Stimulated activated CD8-positive, alpha-beta memory T cell treated with anti-CD3 and anti-CD28 coated beads, Interleukin-7, amount 100 ng/mL, for 4 hours (primary cell): ENCODE measurements around the gene ZNF275.
"Not testable (repeated sequence)": the region's sequence is repeated elsewhere in the genome, so short reads cannot be mapped to it uniquely, and the experiment has no call there.

Source experiments
- DNase-seq, 2 donors: peaks; one replicate each; pipeline ENCODE4 v3.0.0-alpha.2; 2020; ENCODE audit warnings: low read depth in 2 of 2

ZNF275 gene

DNA sequence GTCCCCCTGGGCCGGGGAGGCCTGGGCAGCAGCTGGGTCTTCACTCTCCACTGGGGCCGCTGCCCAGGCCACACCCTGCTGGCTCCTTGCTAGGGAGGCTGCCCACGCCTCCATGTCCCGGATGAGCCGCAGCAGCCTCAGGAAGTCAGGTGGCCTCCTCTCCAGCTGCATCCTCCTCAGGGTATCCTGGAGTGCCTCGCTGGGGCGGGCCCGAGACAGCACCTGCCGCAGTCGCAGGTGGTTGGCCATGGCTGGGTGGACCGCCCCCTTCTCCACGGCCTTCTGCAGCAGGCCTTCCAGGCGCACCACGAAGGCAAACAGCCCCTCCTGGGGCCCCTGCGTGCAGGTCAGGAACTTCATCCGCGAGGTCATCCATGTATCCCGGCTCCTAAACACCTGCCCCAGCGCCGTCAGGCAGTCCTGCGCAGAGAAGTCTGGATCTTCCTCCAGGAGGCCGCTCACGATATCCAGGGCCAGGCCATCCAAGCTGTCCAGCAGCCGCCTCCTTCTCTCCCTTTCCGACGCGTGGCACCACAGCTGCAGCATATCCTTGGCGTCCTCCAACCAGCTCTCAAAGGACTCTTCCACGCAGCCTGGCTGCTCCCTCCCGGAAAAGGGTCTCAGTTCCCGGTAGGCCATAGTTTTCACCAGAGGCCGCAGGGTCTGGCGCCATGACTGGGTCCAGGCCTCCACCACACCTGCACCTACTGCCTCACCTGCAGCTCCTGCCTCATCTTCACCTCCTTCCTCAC lies 14.5 kb upstream of the ZNF275 start:
- no peak for DNase-seq

DNA sequence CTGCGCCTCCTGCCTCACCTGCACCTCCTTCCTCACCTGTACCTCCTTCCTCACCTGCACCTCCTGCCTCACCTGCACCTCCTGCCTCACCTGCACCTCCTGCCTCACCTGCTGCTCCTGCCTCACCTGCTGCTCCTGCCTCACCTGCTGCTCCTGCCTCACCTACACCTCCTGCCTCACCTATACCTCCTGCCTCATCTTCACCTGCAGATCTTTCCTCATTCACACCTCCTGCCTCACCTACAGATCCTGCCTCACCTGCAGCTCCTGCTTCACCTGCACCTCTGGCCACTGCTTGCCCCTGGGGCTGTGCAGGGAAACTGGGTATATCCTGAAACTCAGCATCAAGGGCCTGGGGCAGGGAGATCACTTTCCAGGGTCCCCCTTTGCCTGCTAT lies 13.9 kb upstream of the ZNF275 start:
- DNase-seq = not testable (repeated sequence)

DNA sequence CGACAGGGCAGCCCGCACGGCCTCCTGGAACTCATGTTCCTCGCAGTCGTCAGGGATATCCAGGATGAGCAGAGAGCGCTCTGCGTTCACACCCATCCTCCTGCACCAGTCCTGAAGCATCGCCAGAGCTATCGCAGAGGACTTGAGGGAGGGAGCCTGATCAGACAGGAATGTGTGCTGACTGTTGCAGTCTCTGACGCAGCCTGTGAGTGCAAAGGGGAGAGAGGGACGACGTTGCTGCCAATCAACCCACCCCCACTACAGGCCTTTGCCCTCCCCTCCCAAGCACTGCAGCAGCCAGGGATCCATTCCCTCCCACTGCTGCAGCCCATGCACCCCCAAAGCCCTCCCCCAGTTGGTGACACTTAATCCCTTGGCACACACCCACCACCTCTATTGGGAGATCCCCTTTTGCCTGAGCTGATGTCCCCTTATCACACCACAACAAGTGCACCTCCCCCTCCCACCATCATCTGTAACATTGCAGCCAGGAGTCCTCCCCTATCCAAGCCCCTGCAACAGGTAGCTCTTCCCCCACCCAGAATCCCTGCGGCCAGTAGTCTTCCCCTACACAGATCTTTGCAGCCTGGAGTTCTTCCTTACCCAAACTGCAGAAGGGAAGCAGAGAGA lies 13.3 kb upstream of the ZNF275 start:
- no peak for DNase-seq

DNA sequence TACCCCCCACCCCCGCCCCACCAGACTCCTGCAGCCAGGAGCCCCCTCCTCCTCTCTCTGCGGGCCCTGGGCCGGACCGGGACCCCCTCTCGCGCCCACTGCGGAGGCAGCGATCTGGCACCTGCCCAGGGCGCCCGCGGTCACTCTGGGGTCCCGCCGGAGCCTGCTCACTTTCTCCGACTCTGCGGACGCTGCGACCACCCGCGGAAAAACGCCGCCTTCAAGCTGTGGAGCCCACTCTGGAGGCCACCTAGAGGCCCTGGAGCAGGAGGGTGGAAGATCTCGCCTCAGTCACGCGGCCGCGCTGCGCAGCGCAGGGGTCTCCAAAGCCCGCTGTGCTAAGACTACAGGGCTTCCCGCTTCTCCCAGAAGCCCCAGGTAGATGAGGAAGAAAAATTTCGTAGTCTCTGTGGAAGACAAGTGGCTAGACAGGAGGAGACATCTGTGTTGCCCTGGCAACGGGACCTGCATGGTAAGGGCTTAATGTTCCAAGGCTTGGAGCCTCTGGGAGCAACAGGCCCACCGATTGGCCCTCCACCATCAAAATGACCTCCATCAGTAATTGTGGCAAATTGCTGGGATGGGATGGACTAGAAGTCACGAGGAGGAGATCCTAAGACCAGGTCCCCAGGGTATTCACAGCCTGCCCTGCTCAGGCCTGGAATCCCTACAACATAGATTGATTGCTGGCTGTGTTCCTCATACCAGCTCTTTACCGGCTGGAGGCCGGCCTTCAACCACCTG lies 12.4 kb upstream of the ZNF275 start, which contains the start of gene PNMA6F:
PNMA6F (minus strand) TSS at position 387 of the 744 bp plus-strand sequence. CDS start 1,093 bp downstream, outside the sequence.
- no peak for DNase-seq

DNA sequence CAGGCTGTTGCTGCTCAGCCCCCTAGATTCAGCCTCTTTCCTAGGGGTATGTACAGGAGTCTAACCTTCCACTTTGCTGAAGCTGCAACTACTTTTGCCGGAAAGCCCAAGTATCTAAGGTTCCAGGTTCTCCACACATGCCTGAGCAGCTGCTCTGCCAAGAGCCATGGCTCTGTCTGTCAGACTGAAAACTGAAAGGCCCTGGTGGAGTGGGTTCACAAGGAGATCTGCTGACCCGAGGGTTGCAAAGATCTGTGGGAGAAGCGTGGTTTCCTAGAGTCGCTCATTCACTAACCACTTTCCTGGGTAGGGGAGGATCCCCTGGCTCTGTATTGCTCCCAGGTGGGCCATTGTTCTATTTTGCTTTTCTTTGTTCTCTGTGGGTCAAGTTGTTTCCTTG lies 6.4 kb upstream of the ZNF275 start:
- DNase-seq = no peak

DNA sequence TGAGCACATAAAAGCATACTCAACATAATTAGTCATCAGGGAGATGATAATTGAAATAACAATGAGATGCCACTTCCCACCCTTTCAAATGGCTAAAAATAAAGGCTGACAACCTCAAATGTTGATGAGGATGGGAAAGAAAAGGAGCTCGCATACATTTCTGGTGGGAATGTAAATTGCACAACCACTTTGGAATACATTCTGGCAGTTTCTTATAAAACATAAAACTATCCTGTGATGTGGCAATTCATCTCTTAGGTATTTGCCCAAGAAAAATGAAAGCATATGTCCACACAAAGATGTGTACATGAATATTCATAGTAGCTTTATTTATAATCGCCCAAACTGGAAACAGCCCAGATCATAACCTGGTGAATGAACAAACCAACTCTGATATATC lies 687 bp upstream of the ZNF275 start:
- no peak for DNase-seq

DNA sequence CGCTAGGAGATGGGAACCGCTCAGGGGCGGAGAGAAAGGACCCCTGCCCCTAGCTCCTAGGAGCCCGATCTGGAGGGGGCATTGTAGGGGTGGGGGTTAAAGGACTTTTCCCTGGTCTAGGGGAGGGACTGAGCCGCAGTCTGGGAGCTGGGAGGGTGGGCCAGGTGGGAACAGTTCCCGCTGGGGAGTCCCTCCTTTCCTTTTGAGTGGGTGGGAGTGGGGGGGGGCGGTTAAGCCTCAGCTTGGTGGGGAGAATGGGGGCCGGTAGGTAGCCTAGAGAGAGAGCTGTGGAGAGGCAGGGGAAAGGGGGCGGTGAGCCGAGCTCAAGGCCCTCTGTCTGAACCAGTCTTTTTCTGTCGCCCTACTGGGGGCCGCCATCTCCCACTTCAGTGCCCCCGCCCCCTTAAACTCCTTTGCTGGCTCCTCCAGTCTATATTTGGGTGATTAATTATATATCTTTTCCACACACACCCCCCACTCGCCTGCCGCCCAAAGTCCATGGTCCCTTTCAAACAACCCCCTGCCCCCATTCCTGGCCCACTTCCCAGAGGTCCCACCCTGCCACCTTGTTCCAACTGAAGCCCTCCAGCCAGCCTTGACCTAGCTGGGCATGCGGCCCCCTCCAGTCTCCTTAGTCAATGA lies 822 bp downstream of the ZNF275 start:
- DNase-seq = no peak

DNA sequence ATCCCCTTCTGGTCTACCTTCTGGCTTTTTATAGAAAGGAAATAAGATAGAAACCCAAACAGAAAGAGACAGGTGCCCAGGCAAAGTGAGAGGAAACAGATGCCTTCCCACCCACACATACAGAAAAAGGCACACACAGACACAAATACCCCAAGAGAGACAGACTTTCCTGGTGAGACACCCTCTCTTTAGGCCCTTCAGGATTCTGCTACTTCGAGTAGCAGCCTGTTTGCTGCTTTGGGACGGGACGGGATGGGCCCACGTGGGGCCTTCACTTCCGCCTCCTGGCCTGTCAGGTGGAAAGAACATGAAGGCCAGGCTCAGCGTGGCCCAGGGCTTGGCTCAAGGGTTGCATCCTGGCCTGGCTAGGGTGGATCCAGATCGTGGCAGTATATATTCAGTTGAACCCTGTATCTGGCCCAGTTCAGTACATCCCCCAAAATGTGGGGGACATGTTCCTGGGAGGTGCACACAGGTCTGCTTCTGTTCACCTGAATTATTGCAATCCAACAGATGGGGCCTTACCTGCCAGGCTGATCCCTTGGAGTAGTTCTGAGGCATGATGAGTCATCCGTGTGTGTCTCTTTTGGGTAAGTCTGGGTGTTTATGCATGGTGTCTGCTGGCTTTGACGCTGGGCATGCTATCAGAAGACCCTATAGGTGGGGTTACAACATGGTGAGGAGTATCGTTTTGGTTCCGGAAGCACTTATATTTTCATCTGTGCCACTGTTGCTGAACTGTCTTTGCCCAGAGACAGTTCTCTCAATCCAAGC lies 2.4 kb downstream of the ZNF275 start:
- no peak for DNase-seq

DNA sequence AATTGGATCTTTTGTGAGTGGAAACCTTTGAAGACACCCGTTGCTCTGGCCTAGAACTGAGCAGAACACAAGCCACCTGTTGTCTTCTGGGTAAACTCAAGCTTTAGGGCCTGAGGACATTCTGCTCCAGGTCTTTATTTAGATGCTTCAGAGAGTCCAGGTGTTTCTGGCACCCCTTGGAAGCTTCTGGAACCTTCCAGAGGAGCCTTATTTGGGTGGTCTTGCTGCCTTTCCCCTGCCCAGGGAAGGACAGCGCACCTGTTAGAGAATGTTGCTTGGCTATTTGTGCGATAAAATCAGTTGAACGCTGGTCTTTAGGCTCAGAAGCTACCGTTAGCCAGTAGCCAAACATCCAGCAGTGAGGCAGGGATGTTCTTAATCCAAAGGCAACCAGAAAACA lies 3.0 kb downstream of the ZNF275 start:
- no peak for DNase-seq

DNA sequence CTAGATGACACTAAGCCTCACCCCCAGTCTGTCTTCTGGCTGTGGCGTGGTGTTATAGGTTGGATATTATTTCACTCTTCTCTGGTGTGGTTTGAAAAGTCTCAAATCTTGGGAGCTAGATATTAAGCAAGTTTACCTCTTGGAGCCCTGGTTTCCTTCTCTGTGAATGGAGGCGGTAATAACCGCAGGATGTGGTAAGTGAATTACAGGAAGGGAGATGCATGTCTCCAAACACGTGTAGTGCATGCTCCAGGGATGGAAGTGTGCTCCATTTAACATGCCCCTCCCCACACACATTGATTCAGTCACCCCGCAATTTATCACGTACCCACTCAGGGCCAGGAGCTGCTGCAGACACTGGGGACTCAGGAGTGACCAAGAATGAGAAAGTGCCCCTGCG lies 4.9 kb downstream of the ZNF275 start:
- no peak for DNase-seq

DNA sequence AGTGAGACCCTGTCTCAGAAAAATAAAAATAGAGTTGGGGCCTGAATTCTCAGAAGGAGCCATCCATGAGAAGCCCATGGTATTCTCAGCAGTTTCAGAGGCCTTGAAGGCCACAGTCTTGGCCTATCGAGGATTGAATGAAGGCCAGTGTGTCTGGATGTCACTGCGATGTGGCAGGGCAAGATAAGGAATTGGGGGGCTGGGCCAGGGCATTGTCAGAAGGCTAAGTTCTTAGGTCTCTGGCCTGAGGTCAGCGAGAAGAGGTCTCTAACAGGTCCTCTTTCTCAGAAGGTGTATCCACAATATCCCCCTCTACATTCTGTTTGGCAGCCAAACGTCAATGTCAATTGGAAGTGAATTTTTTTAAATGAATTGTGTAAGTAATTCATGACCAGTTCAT lies 5.7 kb downstream of the ZNF275 start:
- DNase-seq = no peak

DNA sequence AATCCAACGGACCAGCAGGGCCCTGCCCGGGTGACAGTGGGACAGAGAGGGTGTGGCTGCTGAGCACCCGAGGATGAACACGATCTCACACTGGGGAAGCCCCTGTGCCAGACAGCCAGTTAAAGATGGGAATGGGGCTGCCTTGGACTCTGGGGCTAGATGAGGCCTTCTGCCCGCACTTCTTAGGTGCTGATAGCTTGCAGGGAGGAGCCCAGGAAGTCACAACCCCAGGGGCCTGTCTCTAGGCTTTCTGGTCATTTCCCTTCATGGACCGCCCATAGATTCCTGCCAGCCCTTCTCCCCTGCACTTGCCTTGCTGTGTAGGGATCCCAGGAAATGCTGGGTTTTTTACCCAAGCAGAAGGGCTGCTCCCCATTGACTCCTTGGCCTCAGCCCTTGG lies 6.2 kb downstream of the ZNF275 start:
- no peak for DNase-seq

DNA sequence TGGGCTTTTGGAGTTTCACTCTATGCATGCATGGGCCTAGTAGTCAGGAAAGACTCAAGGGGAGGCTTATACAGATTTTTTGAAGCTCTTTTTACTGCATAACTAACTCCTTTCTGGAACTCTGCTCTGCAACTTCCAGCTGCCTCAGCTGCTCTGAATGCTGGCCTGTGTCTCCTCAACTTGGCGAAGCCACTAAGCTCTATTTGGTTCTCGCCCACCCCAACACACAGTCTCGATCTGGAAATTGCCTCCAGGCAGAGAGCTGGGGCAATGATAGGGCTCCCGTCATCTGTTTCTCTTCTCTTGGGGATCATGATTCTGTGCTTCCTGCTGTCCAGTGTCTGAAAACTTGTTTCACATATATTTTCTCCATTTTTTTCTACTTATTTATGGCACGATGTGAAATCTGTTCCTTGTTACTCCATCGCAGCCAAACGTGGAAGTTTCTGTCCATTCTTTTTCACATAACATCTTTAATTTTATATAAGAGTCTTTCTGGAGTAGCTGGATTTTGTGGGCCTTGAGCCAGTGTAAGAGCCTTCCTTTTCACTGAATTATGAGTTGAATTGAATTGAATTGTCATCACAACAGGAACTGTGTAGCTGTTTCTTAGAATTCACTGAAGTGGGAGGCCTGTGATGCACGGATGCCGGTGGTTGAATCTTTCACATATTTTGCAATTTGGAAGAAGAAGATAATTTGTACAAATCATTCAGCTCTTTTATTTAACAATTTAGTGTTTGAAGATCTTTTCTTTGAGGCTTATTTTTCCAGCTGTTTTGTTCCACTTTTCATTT lies 9.0 kb downstream of the ZNF275 start:
- no peak for DNase-seq

DNA sequence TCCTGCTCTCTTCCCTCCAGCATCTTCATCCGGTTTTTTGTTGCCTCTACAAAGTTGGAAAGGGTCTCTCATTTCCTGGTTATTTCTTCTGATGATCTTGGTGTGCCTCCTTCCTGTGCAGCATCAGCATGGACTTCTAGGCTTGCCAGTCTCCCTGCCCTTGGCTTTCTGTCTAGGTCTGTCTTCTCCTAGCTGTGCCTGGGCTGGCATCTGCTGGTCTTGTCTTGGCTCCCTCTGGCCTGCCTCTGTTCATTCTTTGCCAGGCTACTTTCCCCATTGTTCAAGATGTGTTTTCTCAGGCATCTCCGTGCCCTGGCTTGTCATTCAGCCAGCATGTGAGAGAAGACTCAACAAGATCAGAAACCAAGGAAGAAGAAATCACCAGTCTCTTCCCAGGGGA lies 9.7 kb downstream of the ZNF275 start:
- DNase-seq = no peak

DNA sequence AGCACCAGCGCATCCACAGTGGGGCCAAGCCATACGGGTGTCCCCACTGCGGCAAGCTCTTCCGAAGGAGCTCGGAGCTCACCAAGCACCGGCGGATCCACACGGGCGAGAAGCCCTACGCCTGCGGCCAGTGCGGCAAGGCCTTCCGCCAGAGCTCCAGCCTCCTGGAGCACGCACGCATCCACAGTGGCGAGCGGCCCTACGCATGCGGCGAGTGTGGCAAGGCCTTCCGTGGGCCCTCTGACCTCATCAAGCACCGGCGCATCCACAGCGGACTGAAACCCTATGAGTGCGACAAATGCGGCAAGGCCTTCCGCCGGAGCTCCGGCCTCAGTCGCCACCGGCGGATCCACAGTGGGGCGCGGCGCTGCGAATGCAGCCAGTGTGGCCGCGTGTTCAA lies 13.6 kb downstream of the ZNF275 start:
- no peak for DNase-seq

DNA sequence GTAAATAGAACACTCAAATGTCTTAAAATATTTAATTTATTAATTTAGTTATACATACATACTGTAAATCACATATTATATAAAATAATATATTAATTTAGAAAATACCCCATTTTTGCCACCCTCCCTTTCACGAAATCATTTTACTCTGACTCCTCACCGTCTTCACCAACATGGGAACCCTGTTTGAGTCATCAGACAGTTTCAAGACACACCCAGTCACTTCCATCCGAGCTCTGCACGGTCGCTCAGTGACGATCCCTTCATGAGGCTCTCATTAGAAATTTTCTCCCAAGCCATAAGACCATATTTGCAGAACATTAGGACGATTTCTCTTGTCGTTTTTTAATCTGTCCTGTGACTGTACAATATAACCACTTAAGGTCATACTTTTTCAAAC lies 14.5 kb downstream of the ZNF275 start:
- DNase-seq = no peak

DNA sequence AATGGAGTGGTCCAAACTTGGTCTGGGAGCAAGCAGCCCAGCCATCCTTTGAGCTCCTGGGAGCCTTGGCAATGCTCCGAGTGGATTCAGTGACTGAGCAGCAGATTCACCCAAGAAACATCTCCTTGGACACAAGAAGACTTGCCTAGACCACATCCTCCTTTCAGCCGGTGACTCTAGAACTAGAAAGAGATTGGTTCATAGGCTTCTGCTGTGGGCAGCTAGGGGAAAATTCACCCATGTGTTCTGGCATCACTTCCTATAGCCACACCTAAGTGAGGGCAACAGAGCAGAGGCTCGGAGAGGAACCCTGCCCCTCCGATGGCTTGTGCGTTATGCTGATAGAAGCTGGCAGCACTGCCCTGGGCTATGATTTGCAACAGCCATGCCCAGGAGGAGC lies 16.0 kb downstream of the ZNF275 start:
- DNase-seq = no peak

DNA sequence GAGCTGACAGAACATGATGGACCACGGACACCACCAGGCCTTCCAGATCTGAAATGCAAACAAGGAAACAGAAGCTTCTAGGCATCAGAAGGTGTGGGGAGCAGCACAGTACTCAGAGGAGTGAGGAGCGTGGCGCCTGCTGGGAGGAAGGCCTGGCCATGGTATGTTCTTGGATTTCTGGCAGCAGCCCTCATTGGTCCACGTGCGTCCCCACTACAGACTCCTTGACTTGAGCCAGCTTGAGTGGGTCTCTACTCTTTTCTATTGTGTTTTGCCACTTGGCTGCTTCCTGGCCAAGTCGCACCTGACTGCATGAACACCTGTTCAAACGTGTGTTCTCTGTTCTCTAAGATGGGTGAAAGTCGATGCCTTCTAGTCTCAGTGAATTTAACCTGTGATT lies 18.0 kb downstream of the ZNF275 start:
- no peak for DNase-seq

DNA sequence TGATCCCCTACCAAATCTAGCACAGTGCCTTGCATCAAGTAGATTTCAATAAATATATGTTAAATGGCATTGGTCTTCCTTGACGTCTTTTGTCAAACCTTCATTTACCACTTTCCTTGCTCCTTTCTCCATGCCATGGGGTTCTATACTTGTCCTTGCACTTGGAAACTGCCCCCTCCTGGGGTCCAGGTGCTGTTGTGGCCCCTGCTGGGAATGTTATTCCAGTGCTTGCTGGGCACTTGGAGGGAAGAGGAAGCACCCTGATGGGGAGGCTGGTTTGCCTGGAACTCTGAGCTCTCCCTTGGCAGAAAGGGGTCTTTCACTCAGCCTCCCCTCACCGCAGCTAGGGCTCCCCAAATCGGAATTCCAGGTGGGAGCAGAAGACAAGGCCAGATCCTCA lies 18.9 kb downstream of the ZNF275 start:
- DNase-seq = no peak

DNA sequence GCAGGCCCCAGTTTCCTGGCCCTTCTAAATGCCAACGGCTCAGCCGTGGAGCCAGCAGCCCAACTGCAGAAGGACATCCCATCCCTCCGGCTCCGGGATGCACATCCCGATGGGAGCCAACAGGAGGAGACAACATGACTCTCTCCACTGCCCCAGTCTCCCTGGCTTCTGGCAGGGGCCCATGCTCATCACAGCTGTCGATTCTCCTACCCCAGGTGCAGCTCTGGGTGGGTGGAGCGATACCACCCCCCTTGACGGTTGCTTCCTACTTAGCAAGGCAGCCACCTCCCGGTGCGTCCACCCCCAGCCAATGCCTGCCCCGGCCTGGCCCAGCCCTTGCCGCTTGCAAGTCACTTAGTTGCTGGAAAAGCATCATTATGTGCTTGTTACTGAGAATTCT lies 19.5 kb downstream of the ZNF275 start:
- no peak for DNase-seq

DNA sequence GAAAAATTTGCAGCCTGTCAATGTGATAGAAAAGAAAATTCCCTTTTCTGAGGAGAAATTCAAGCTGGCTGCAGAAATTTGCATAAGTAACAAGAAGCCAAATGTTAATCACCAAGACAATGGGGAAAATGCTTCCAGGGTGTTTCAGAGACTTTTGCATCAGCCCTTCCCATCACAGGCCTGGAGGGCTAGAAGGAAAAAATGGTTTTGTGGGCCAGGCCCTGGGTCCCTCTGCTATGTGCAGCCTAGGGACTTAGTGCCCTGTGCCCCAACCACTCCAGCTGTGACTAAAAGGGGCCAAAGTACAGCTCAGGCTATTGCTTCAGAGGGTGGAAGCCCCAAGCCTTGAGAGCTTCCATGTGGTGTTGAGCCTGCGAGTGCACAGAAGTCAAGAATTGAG lies 23.9 kb downstream of the ZNF275 start:
- no peak for DNase-seq
